HG03025 (cell line): Measurements from ENCODE around the gene MCRIP1.
A peak's percentile ranks its signal among the peaks of the same experiment; 100 is the strongest.

Experiments used
- ATAC-seq: cut with Tn5 transposase; IDR thresholded peaks from one replicate; pipeline ENCODE4 v1.9.1; 2021; ENCODE audit warnings: mild to moderate bottlenecking, moderate library complexity; ENCODE audit not compliant: unreplicated experiment, low FRiP score

The MCRIP1 gene

GRCh38 chr17:81833160-81833920, at the start of gene MCRIP1:
TSS of gene MCRIP1 (minus strand) at chr17:81833291. CDS start at chr17:81824506, 8,785 bp downstream.
- ATAC-seq = peak; percentile 58

- no peak for ATAC-seq
Measured at GRCh38 chr17:81879121-81879520, 46.0 kb upstream of the MCRIP1 start.

- ATAC-seq = no peak
Measured at GRCh38 chr17:81878294-81878693, 45.2 kb upstream of the MCRIP1 start.

GRCh38 chr17:81877569-81877968, 44.5 kb upstream of the MCRIP1 start:
- no peak for ATAC-seq

GRCh38 chr17:81871387-81872230, 38.5 kb upstream of the MCRIP1 start:
- peak; percentile 45 for ATAC-seq

- ATAC-seq = peak; percentile 18
Measured at GRCh38 chr17:81870981-81871386, 37.9 kb upstream of the MCRIP1 start, which contains the start of gene ARHGDIA. TSS of gene ARHGDIA (minus strand) at chr17:81871337. CDS start at chr17:81869930, 1,407 bp downstream.

GRCh38 chr17:81870131-81870980, 37.3 kb upstream of the MCRIP1 start:
- peak; percentile 16 for ATAC-seq

- ATAC-seq = no peak
Measured at GRCh38 chr17:81869221-81870130, 36.4 kb upstream of the MCRIP1 start.

- no peak for ATAC-seq
Measured at GRCh38 chr17:81868674-81869220, 35.7 kb upstream of the MCRIP1 start.

GRCh38 chr17:81867991-81868673, 35.0 kb upstream of the MCRIP1 start:
- ATAC-seq = no peak

- ATAC-seq = no peak
Measured at GRCh38 chr17:81867170-81867990, 34.3 kb upstream of the MCRIP1 start.

- no peak for ATAC-seq
Measured at GRCh38 chr17:81866440-81867169, 33.5 kb upstream of the MCRIP1 start.

- no peak for ATAC-seq
Measured at GRCh38 chr17:81865733-81866439, 32.8 kb upstream of the MCRIP1 start.

GRCh38 chr17:81865358-81865732, 32.3 kb upstream of the MCRIP1 start:
- ATAC-seq = no peak

GRCh38 chr17:81863833-81864768, 31.0 kb upstream of the MCRIP1 start:
- ATAC-seq = no peak
